GM19397 (cell line): ENCODE data around the gene MUC6.

Experiments used
- ATAC-seq: cut with Tn5 transposase; IDR thresholded peaks from one replicate; pipeline ENCODE4 v1.9.1; 2021; ENCODE audit warnings: mild to moderate bottlenecking, moderate library complexity; ENCODE audit not compliant: unreplicated experiment

Gene MUC6, protein sequence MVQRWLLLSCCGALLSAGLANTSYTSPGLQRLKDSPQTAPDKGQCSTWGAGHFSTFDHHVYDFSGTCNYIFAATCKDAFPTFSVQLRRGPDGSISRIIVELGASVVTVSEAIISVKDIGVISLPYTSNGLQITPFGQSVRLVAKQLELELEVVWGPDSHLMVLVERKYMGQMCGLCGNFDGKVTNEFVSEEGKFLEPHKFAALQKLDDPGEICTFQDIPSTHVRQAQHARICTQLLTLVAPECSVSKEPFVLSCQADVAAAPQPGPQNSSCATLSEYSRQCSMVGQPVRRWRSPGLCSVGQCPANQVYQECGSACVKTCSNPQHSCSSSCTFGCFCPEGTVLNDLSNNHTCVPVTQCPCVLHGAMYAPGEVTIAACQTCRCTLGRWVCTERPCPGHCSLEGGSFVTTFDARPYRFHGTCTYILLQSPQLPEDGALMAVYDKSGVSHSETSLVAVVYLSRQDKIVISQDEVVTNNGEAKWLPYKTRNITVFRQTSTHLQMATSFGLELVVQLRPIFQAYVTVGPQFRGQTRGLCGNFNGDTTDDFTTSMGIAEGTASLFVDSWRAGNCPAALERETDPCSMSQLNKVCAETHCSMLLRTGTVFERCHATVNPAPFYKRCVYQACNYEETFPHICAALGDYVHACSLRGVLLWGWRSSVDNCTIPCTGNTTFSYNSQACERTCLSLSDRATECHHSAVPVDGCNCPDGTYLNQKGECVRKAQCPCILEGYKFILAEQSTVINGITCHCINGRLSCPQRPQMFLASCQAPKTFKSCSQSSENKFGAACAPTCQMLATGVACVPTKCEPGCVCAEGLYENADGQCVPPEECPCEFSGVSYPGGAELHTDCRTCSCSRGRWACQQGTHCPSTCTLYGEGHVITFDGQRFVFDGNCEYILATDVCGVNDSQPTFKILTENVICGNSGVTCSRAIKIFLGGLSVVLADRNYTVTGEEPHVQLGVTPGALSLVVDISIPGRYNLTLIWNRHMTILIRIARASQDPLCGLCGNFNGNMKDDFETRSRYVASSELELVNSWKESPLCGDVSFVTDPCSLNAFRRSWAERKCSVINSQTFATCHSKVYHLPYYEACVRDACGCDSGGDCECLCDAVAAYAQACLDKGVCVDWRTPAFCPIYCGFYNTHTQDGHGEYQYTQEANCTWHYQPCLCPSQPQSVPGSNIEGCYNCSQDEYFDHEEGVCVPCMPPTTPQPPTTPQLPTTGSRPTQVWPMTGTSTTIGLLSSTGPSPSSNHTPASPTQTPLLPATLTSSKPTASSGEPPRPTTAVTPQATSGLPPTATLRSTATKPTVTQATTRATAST (N-terminal part only)

DNA sequence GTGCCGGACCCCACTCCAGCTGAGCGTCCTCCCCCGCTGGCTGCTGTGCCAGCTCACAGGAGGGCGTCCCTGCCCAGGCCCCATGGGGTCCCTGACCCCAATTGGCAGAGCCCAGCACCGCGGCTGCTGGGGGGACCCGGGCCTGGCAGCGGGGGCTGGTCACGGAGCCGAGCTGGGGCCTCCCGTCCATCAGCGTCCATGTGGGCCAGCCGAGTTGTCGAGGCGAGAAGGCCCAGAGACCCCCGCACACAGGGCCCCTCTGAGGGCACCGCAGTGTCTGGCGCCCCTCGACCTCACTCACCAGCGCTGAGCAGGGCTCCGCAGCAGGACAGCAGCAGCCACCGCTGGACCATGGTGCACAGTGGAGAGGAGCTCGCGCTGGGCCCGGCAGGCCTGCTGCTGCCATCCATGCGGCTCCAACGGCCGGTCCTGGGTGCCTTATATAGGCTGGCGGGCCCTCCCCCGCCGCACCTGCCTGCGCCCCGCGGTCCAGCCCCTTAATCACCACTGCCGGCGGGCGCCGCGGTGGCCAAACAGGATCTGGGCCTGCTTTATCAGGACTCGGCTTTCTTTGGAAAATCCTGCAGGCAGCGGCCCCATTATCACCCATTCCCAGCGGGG, at the start of gene MUC6:
Gene MUC6 (minus strand): TSS at position 416 of the 621 bp plus-strand sequence. CDS start 63 bp downstream, at position 353.
- ATAC-seq = no peak

DNA sequence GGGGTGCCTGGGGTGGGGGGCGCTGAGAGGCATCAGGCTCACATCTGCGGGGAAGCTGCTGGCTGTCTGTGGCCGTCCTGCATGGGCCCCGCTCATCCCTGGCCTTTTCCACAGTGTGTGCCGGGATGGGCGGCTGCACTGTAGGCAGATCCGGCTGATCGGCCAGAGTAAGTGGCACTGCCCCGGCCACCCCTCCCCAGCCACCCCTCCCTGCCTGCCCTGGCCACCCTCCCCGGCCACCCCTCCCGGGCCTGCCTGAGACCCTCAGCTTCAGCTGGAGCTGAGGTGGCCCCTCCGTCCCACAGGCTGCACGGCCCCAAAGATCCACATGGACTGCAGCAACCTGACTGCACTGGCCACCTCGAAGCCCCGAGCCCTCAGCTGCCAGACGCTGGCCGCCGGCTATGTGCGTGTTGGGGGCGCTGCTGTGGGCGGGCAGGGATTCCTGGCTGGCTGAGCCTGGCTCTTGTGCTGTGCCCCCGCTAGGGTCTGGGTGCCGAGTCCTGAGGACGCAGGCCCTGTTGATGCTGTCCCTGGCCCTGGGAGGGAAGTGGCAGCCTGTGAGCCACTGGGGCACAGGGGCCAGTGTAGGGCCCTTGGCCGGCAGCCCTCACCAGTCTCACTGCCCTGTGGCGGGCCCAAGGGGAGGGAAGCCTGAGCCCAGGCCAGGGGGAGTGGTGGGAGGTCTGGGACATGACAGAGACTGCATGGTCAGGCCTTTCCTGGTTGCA, 49.1 kb upstream of the MUC6 start:
- no peak for ATAC-seq

DNA sequence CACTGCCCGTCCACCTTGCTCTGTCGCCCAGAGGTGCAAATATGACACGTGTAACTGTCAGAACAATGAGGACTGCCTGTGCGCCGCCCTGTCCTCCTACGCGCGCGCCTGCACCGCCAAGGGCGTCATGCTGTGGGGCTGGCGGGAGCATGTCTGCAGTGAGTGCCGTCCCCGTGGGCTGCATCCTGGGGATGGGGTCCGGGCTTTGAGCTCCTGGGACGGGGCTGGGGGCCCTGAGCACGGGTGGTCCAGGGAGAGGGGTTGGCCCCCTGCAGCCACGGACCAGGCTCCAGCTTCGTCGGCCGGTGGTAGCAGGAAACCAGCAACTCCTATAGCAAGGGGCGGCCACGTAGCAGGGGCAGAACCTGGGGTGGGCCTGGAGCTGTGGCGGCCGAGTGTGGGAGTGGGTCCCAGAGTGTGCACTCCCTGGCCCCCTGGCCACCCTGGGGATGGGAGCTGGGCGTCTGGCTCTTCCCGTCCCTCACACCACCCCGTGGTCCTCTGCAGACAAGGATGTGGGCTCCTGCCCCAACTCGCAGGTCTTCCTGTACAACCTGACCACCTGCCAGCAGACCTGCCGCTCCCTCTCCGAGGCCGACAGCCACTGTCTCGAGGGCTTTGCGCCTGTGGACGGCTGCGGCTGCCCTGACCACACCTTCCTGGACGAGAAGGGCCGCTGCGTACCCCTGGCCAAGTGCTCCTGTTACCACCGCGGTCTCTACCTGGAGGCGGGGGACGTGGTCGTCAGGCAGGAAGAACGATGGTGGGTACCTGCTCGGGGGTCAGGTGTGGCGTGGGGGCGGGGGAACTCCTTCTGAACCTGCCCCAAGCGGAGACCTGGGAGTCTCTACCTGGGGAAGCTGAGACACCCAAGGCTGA, 48.3 kb upstream of the MUC6 start:
- no peak for ATAC-seq

DNA sequence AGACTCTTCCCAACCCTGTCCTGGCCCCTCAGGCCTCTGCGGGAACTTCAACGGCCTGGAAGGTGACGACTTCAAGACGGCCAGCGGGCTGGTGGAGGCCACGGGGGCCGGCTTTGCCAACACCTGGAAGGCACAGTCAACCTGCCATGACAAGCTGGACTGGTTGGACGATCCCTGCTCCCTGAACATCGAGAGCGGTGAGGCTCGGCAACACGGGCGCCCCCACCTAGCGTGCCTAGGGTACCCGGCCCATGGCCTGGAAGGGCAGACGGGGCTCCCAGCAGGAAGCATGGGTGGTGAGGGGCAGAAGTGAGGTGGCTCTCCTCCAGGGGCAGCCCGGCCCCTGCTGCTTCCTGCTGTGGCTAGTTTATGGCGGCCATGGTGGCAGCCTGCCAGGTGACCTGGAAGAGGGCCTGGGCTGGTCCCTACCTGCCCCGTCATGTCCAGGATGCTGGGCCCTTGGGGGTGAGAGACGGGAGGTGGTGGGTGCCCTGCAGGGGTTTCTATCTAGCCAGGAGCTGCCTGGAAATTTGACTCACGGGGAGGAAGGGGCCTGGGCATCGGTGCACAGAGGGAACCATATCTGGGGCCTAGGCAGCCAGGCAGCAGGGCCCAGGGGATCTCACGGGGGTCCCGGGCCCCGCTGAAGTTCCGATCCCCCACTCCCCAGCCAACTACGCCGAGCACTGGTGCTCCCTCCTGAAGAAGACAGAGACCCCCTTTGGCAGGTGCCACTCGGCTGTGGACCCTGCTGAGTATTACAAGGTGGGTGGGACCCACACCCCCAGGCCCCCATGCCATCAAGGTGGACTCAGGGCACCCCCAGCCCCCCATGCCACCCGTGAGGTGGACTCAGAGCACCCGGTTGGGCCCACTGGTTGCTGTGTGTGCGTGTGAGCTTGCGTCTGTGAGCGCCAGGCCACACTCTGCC, 47.4 kb upstream of the MUC6 start:
- ATAC-seq = no peak

DNA sequence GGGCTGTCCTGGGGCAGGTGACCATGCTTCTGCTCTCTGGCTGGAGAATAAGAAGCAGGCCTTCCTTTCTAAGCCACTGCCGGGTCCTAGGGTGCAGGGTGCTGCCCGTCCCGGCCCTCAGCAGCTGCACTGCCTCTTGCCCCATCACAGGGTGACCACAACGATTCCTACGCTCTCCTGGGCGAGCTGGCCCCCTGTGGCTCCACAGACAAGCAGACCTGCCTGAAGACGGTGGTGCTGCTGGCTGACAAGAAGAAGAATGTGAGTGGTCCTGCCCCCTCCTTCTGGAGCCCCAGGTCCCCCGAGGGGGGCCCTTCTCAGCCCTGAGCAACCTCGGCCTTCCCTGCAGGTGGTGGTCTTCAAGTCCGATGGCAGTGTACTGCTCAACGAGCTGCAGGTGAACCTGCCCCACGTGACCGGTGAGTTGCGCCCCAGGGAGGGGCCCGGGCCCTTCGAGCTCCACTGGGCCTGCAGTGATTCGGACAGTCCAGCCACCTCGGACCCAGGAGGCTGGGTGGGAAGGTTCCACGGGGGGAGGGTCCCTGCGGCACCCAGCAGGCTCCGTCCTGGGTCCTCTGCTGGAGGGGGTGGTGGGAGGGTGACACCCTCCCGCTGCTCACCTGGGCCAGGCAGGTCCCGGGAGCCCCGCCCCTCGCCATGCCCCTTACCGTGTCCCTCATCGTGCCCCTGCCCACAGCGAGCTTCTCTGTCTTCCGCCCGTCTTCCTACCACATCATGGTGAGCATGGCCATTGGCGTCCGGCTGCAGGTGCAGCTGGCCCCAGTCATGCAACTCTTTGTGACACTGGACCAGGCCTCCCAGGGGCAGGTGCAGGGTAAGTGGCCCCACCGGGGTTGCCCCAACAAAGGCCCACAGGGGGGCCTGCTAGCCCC, 46.5 kb upstream of the MUC6 start:
- ATAC-seq = no peak

DNA sequence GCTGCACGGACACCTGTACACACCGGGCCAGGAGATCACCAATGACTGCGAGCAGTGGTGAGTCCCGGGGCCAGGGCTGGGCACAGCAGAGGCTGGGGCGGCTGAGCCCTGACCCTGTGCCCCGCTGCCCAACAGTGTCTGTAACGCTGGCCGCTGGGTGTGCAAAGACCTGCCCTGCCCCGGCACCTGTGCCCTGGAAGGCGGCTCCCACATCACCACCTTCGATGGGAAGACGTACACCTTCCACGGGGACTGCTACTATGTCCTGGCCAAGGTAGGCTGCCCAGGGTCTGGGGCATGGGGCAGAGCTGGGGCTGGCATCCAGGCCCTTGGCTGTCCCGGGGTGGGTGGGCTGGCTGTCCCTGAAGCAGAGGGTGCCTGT, 45.8 kb upstream of the MUC6 start:
- no peak for ATAC-seq

DNA sequence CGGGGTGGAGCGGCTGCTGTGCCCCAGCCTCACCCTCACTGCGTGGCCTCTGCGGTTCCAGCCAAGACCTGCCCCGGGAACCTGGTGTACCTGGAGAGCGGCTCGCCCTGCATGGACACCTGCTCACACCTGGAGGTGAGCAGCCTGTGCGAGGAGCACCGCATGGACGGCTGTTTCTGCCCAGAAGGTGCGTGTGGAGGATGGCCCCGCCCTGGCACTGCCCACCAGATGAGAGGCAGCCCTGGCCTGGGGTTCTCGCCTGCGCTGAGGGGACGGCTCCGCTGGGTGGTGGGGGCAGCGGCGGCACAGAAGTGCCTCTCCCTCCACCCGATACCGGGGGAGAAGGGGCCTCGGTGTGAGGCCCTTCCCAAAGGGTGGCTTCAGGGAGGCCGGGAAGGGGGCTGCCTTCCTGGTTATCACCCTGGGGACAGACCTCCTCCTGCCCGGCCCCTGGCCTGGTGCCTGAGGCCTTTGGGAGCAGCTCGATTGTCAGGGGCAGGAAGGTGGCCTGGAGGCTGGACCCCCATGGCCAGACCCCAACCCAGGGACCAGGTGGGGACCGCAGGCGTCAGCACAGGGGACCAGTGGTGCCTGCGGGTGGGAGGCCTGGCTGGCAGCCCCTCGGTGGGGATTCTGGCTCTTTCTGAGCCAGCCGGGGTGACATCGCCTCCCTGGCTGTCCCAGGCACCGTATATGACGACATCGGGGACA, 45.2 kb upstream of the MUC6 start:
- no peak for ATAC-seq

DNA sequence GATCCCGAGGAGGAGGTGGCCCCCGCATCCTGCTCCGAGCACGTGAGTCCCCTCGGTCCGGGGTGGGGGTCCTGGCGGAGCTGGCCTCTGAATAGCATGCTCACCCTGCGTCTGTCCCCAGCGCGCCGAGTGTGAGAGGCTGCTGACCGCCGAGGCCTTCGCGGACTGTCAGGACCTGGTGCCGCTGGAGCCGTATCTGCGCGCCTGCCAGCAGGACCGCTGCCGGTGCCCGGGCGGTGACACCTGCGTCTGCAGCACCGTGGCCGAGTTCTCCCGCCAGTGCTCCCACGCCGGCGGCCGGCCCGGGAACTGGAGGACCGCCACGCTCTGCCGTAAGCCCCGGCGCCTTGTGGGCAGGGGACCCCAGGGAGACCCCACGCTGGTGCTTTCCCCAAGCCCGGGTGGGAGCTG, 41.7 kb upstream of the MUC6 start:
- ATAC-seq = no peak

DNA sequence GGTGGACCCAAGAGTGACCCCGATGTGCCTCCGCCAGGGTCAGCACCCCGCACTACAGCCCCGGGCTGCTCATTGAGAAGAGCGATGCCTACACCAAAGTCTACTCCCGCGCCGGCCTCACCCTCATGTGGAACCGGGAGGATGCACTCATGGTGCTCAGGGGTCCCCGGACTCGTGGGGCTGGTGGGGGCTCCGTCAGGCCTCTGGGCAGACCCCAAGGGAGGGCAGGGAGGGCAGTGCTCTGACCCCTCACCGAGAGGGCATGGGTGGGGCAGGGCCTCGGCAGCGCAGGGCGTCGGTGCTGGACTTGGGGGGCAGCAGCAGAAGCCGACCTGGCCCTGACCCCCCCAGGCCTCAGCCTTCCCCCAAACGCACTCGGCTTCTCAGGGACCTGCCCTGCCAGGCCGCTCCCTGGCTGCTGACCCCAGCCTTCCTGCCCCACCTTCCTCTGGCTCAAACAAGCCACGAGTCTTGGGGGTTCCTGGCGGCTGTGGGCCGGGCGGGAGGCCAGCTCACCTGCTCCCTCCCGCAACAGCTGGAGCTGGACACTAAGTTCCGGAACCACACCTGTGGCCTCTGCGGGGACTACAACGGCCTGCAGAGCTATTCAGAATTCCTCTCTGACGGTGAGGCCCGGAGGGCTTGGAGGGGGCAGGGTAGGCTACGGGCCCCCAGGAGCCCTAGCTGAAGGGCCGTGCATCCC, 41.0 kb upstream of the MUC6 start:
- ATAC-seq = no peak

DNA sequence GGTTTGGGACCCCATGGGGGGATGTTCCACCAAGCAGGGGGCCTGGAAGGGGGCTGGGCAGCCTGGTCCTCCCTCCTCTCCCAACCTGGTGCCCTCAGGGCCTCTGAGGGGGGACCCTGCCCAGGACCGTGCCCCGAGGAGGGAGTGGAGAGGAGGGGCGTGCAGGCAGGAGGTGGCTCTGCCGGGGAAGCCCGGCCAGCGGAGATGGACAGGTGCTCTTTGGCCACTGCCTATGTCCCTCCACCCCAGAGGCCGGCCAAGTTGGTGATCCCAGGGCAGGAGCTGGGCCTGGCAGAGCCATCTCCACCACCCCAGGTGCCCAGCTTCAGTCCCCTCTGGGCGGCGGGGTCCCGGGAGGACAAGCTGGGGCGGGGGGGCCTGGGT, 40.5 kb upstream of the MUC6 start:
- ATAC-seq = no peak

DNA sequence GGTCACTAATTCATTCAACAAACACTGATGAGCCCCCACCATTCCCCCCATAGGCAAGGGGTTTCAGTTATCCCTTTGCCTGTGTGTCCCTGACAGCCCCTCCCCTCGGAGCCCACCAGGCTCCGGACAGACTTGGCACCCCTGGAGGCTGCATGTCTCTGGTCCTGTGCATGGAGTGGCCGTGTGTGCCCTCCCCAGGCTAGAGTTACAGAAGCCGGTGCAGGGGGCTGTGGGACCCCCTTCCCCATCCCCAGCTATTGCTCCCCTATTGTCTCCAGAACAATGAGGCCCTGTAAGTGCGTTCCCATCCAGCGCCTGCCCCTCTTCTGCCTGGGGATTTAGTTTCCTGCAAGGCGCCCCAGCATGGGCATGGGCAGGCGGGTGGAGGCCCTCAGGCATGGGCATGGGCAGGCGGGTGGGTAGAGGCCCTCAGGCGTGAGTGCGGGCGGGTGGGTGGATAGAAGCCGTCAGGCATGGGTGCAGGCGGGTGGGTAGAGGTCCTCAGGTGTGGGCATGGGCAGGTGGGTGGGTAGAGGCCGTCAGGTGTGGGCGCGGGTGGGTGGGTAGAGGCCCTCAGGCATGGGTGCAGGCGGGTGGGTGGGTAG, 39.6 kb upstream of the MUC6 start:
- no peak for ATAC-seq

DNA sequence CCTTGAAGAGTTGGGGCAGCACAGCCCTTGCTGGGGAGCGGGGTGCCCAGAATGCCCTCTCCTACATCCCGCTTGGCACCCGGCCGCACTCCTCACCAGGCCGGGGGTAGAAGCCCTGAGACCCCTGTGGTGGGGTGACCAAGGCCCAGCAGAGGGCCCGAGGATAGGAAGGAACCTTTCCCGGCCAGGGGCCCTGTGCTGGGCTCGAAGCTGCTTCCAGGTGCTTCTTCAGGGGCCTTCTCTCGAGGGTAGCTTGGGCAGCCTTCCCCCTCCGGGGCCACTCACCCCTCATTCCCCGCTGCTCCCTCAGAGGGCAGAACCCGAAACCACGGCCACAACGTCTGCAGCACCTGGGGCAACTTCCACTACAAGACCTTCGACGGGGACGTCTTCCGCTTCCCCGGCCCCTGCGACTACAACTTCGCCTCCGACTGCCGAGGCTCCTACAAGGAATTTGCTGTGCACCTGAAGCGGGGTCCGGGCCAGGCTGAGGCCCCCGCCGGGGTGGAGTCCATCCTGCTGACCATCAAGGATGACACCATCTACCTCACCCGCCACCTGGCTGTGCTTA, 38.9 kb upstream of the MUC6 start:
- ATAC-seq = no peak

DNA sequence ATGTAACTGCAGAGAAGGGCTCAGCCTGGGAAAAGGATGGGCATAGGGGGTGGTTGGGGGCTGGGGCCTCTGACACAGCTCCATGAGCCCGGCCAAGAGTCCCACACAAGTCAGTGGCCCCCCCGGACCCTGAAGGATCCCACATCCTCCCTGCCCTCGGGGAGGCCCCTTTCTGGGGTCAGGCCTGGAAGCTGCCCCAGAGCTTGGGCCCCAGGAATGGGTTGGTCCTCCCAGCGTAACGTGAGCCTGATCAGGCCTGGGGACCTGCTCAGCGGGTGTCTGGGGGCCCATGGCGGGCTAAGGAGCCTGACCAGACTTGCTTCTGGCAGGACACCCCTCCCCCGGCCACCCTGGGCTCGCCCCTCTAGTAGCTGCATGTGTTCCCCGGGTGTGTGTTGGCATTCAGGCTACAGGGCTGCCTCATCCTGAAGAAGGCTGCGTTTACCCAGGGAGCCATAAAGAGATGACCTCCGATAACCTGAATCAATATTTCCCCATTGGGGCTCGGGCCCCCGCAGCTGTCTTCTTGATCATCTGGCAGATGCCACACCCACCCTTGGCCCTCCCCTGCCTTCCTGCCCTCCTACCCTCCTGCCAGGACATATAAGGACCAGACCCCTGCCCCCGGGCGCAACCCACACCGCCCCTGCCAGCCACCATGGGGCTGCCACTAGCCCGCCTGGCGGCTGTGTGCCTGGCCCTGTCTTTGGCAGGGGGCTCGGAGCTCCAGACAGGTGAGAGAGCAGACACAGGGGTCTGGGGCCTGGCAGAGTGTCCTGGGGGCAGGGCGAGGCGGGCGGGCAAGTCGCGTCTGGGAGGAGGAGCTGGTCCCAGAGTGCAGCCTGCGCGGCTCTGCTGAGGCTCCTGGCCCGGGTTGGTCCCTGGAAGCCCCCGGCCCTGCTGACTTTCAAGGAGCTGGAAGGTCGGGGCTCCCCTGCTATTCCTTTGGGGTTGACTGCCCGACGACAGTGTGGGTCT, 38.0 kb upstream of the MUC6 start, which contains the start of gene MUC2:
Gene MUC2 (plus strand): TSS at position 631 of the 978 bp plus-strand sequence.
- ATAC-seq = no peak

DNA sequence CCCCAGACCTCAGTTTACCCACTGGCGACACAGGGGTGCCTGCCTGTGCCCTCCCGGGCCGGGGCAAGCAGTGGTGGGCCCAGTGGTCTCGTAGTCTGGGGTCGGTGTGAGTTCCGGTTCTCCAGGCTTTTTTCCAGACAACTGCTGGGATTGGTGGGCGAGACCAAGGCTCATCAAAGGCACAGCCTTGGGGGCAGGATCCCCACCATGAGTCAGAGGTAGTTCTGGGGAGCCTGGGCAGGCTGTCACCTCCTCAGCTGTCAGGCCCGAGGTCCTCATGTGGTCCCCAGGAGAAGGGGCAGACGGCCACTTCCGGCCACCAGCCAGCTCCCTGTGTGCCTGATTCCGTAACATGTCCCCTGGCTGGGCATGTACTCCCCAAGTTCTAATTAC, 37.3 kb upstream of the MUC6 start:
- no peak for ATAC-seq
